Erythroblast (primary cell): ENCODE results near the gene SERPINA12.

ENCODE experiments used
- DNase-seq, 2 experiments: peaks; one replicate each; lab custom pipeline; 2025; lab: John Stamatoyannopoulos, UW
- GATA1 ChIP-seq: IDR thresholded peaks from 2 replicates; pipeline ENCODE4 v1.6.1; 2011; ENCODE audit warnings: low read depth, mild to moderate bottlenecking, control low read depth, low read length, moderate library complexity
- POLR2A ChIP-seq: IDR thresholded peaks from 2 replicates; pipeline ENCODE4 v1.6.1; 2011; ENCODE audit warnings: mild to moderate bottlenecking, low read length

Gene SERPINA12

DNA sequence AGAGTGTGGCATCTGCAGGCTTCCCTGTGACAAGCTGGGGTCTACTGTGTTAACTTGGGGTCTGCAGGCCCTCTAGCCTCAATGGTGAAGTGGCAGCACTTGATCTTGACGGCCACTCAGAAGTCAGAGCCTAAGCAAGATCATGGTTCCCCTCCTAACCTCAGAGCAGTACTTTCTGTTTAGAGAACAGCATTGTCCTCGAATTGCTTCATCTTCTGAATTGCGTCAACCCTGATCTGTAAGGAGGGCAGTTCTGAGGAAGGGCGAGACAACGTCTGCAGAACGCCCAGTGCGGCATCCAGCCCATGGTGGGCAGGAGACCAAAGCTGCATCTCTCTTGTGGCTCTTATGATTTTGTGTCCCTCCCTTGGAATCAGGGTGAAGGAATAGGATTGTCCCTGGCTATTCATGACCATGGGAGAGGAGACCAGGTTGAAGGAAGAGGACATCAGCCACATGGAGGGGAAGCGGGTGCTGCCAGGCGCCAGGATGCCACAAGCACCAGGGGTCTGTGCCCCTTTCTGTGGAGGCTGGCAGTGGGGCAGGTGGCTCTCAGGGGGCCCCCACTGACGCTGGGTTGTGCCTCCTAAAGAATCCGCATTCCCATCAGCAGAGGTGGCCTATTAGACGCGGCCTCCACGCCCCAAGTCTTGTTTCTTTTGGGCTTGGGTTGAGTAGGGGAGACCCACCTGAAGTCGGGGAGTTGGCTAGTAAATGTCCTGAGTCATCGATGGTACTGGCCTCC is 35.4 kb downstream of the SERPINA12 start:
- no peak for DNase-seq

DNA sequence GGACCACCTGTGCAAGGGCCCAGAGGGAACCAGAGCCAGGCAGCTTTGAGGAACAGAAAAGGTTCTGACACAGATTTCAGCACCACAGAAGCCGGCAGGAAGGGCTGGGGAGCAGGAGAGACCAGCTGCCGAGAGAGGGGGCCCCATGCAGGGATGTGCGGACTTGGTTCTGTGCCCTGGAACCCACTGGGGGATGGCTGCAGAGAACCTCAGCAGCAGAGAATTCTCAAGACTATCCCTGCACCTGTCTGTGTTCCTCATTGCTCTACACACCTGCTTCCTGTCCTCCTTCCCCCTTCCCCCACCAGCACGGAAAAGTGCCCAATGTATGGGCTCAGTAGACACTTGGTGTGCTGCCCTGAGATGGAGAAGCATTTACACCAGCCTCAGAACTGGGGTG is 36.4 kb downstream of the SERPINA12 start:
- TF ChIP-seq GATA1 (no peak), POLR2A (no peak)
- no peak for DNase-seq

More for the DNA sequence above, 35.4 kb downstream of the SERPINA12 start:
- no peak for TF ChIP-seq GATA1
- TF ChIP-seq POLR2A = no peak

GRCh38 chr14:94471045-94471444 is 38.2 kb downstream of the SERPINA12 start:
- no peak for DNase-seq
- TF ChIP-seq GATA1 (no peak), POLR2A (no peak)

GRCh38 chr14:94470311-94470710 is 39.0 kb downstream of the SERPINA12 start:
- DNase-seq = no peak
- TF ChIP-seq POLR2A (no peak), GATA1 (no peak)

- DNase-seq = no peak
- TF ChIP-seq POLR2A = no peak
- no peak for TF ChIP-seq GATA1
These were observed 40.0 kb downstream of the SERPINA12 start for GRCh38 chr14:94469261-94469660.

GRCh38 chr14:94467728-94468520 is 41.3 kb downstream of the SERPINA12 start:
- no peak for TF ChIP-seq GATA1
- no peak for TF ChIP-seq POLR2A
- DNase-seq = no peak

DNA sequence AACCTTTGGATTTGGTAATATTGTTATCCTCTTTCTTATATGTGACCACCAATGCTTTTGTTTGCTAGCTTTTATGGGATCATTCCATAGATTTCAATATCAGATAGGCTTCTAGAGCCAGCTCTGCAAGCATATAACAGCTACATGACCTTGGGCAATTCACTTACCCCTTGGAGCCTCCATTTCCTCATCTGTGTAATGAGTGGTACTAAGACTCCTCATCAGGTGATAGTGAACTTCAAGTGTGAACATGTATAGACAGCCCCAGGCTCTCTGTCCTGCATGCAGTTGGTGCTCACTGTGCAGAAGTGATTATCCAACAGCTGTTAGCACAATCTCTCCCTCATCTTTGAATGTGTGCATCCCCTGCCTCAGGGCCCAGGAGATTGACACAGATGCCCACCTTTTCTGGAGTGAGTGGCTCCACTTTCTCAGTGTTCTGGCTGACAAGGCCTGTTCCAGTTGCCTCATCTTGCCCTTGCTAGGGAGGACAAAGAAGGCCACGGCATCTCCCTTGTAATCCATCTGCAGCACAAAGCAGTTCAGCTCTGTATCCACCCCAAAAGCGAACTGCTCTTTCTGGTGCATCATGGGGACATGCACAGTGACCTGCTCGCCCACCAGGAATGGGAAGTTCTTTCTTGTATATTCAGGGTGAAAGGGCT is 42.4 kb downstream of the SERPINA12 start:
- DNase-seq = no peak
- TF ChIP-seq GATA1 = no peak
- no peak for TF ChIP-seq POLR2A

DNA sequence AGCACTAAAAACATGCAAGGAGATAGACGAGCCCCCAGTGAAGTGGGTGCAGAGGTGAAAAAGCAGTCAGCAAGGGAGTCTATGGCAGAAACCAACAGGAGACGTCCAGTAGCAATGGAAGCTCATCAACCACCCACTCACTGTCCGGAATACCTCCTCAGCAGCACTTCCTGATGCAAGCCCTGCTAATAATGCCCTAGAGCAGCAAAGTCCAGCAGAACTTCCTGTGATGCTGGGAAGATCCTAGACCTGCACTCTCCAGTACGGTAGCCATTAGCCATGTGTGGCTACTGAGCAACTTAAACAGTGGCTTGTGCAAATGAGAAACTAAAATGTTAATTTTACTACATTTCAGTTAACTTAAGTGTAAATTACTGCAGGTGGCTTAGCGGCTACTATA is 44.2 kb downstream of the SERPINA12 start:
- no peak for DNase-seq
- TF ChIP-seq POLR2A (no peak), GATA1 (no peak)

GRCh38 chr14:94464290-94464689 is 45.0 kb downstream of the SERPINA12 start:
- no peak for DNase-seq
- no peak for TF ChIP-seq POLR2A
- no peak for TF ChIP-seq GATA1

DNA sequence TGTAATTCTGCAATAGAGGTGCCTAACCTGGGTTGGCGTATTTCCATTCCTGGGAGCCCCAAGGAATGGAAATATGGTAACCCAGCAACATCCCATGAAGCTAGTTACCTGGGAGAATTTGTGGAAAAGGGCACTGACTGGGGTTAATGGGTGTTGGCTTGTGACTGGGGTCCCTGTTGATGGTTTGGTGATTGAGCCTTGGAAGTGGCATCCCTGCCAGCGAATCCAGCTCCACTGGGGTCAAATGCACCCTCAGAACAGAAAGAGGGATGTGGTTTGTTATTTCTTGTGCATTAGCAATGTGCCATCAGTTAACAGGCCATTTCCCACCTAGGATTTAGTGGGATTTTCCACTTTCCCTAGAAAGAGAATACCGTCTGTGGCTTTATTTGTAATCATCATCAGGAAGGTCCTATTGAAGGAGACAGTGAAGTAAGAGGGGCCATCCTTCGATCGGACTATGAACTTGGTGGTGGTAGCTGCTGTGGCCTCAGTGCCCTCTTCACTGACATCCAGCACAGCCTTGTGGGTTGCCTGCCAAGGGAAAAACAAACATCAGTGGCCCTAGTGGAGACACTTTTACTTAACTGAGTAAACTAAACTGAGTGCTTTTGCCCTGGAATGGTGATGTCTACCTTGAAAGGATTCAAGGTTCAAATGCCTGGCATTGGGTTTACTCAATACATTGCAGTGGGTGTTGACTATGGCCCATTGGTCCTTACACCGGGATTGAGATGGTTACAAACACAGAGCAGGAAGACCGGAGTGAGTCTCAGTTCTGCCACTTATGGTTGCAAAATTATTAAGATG is 46.3 kb downstream of the SERPINA12 start:
- TF ChIP-seq GATA1 = no peak
- TF ChIP-seq POLR2A = no peak
- DNase-seq = no peak

GRCh38 chr14:94462219-94462551 is 47.1 kb downstream of the SERPINA12 start:
- TF ChIP-seq GATA1 = no peak
- no peak for TF ChIP-seq POLR2A
- DNase-seq = no peak

DNA sequence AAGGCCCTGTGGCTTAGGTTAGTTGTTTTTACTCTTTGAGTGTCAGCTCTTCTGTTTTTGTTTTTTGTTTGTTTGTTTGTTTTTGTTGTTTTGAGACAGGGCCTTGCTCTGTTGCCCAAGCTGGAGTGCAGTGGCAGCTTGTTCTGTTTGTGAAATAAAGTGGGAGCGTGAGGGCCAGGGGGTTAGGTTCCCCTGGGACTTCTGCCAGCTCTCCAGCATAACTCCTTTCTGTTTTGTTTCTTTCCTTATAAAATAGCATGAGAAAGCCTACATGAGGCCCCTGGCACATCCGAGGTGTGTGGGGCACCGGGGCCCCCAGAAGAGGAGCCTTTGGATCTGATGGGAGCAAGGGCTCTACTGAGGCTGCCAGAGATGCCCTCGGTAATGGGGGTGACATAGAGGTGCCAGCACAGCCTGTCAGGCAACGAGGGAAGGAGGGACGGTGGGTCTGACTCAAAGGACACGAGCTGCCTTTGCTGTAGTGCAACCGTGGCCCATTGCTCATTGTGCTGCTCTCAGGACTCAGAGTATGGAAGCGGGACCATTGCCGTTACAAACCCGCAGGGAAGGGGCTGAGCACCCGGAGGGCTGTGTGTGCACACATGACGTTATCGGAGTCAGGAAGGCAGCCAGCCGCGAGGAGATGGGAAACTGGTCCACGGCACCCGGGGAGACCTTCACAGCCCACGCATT is 47.6 kb downstream of the SERPINA12 start:
- no peak for DNase-seq
- TF ChIP-seq POLR2A (no peak), GATA1 (no peak)
